ENCODE results near the gene TRNAU1AP.

- TF ChIP-seq POLR2AphosphoS5 (IDR thresholded peaks at IDR 0.05) (no peak), CTCF (IDR thresholded peaks at IDR 0.05) (no peak)
These were observed 32.7 kb upstream of the TRNAU1AP start for GRCh38 chr1:28519946-28520725.

Data from gastroesophageal sphincter (tissue), 3 donors.